Activated CD4-positive, alpha-beta T cell treated with anti-CD3 and anti-CD28 coated beads, Interleukin-2, amount 50 U/mL, for 24 hours (primary cell): ENCODE results near the gene SNCG.

ENCODE experiments used
- DNase-seq, 2 donors: peaks; one replicate each; pipeline ENCODE4 v3.0.0-alpha.2; 2020; ENCODE audit warnings: low read depth in 1 of 2, low spot score in 1 of 2

Gene SNCG

GRCh38 chr10:86960003-86960862 is 1.8 kb downstream of the SNCG start:
- DNase-seq = no peak

- no peak for DNase-seq
Measured at GRCh38 chr10:86960863-86961434, 2.5 kb downstream of the SNCG start.

GRCh38 chr10:86961481-86962091 is 3.2 kb downstream of the SNCG start:
- no peak for DNase-seq

GRCh38 chr10:86962136-86962980 is 4.0 kb downstream of the SNCG start:
- no peak for DNase-seq

DNA sequence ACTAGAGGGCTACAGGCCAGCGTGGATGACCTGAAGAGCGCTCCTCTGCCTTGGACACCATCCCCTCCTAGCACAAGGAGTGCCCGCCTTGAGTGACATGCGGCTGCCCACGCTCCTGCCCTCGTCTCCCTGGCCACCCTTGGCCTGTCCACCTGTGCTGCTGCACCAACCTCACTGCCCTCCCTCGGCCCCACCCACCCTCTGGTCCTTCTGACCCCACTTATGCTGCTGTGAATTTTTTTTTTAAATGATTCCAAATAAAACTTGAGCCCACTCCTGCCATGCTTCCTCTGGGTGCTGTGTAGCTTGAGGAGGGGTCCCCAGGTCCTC is 4.5 kb downstream of the SNCG start:
- no peak for DNase-seq

DNA sequence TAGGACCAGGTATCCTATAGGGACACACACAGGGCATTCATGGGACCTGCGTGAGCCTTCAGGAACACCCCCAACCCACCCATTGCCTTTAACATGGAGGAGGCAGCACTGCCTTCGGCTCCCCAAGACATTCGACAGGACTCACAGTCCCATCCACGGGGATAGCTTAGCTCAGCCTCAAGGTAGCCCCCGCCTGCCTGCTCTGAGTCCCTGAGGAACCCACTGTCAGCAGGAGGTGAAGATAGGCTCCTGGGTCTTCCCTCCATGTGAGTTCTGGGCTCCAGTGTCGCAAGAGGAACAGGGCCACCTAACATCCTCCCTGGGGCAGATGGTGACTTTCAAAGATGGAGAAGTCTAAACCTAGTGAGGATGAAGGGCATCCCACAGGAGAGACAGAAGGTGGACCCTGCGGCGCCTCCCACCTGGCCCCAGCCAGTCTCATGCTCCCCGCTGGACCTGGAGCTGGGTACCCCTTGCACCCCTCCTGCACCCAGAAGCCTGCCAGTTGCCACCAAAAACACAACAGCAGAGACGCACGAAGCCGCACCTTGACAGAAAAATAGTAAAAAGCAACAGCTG is 5.0 kb downstream of the SNCG start:
- no peak for DNase-seq

GRCh38 chr10:86964061-86964846 is 5.9 kb downstream of the SNCG start:
- DNase-seq = no peak

- DNase-seq = no peak
Measured at GRCh38 chr10:86964847-86965190, 6.4 kb downstream of the SNCG start.

DNA sequence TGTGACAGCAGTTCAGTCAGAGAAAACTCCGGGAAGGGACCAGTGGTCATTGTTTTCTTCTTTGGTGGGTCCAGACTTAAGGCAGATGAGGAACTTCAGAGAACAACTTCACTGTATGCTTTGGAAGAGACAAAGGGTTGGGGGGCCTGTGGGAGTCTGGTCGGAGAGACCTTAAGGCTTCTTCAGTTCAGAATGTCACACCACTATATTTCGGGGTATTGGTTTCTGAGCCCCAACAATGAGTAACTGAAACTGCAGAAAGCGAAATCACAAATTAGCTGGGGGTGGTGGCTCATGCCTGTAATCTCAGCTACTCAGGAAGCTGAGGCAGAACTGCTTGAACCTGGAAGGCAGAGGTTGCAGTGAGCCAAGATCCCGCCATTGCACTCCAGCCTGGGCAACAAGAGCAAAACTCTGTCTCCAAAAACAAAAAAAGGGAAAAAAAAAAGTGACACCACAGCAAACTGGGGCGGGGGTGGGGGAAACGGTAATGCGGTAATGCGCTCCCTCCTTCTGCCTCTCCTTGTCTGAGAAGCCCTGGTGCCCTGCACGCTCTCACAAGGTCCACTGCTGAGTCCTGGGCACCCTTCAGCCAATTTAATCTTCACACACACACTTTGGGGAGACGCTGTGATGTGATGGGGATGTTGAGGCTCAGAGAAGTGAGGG is 7.7 kb downstream of the SNCG start:
- no peak for DNase-seq

DNA sequence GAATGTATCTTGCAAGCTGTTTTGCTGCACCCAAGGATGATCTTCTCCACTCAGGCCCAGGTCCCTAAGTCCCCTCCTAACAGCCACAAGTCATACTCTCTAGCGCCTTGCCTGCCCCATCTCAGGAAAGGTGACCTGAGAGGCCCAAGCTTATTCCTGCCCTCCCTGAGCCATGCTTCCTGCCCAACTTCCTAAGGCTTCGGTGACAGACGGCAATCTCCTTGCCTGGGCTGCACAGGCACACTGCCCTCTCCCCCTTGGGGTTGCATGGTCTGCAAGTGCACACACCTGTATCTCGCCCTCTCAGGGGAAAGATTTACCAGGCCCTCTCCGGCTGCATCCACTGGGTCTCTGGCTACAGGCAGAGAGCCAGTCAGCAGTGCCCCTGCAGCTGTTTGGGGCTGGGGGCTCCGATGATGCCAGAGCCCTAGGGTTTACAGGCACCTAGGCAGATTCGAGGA is 9.1 kb downstream of the SNCG start:
- DNase-seq = no peak

DNA sequence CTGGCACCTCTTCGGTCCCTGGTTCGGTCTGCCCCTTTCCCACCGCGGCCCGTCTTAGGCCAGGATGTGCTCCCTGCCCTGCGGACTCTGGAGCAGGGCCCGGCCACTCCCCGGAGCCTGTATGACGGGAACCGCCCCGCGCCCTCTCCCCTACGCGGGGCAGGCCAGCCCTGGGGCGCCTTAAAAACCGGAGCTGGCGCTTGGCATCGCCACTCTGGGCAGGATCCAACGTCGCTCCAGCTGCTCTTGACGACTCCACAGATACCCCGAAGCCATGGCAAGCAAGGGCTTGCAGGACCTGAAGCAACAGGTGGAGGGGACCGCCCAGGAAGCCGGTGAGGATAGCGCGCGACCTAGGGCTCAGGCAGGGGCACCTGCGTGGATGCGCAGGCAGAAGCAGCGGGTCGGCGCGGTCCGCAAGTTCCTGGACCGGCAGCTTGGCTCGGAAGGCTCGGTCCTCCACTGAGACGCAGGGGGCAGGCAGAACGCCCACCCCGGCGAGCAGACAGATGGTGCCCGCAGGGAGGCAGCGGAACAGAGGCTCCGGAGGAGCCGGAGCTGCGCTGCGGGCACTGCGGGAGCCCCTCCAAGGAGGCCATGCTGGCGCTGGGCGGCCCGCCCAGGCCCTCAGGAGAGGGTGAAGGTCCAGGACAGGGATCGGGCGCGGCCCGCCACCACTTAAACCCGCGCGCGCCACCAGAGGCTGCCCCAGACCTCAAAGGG is 10.0 kb downstream of the SNCG start, which contains the start of gene ADIRF:
Gene ADIRF, plus strand, starts transcription at position 212 of the 723 bp plus-strand sequence. Its CDS starts 63 bp downstream, at position 275.
- no peak for DNase-seq

DNA sequence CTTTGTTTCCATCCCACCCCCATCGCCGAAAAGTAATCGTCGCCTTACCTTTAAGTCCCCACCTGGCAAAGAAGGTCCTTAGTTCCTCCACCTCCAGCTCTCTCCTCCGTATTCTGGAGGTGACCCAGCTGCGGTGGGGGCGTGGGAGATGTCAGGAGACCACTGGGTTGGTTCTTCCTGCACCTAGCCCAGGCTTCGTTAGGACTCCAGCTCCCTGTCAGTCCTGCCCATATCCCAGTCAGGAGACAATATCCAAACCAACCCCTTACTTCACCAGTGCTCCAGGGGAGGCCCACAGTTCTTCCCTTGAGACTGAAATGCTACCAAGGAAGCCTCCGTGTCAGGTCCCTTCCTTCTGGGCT is 10.6 kb downstream of the SNCG start:
- DNase-seq = no peak

DNA sequence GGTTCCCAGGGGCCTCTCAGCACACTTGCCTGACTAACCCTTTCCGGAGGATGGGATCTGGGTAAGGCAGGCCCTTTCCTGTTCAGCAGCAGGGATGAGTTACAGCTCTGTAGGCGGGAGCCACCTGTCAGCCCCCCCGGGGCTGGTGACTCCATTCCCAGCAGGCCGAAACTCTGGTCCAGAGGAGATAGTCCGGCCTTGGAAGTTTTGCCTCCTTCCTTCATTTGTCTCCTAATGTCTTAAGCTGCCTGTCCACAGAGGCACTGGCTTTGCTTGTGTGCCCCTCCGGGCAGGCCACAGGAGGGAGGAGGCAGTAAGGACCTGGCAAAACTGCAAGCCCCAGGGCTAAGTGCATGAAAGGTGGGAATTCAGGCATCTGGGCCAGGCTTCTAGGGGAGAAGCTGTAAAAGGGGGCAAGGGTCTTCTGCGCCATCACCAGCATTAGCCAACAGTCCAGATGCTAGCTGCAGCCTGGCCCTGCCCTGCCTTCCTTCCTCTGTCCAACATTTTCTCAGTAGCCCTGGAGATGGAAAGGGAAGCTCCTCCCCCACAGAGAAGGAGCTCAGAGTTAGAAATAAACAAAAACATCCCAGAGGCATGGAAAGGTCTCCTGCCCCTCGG is 11.1 kb downstream of the SNCG start:
- DNase-seq = no peak

- DNase-seq = no peak
Measured at GRCh38 chr10:86970162-86970981, 12.0 kb downstream of the SNCG start.

GRCh38 chr10:86970982-86971231 is 12.5 kb downstream of the SNCG start:
- no peak for DNase-seq

GRCh38 chr10:86971232-86971991 is 13.0 kb downstream of the SNCG start:
- peak; percentile 74 to 77 for DNase-seq

GRCh38 chr10:86972613-86973380 is 14.4 kb downstream of the SNCG start:
- no peak for DNase-seq
